Measurements from ENCODE around the gene PHTF2.
"Not testable (repeated sequence)": the region's sequence is repeated elsewhere in the genome, so short reads cannot be mapped to it uniquely, and the experiment has no call there.

- TF ChIP-seq CTCF (IDR thresholded peaks at IDR 0.05; ENCODE audit: low read length); EZH2 (IDR thresholded peaks at IDR 0.05; ENCODE audit: borderline replicate concordance, low read length): not testable (repeated sequence)
These were observed 14.1 kb upstream of the PHTF2 start for GRCh38 chr7:77784426-77784825.
